A673 (cell line): Measurements from ENCODE around the gene CNTN2. TPM values are rescaled to one million over a fixed set of nuclear protein-coding genes. Genes with fewer than 3 reads are reported as not detected.

Experiments used
- BruUV-seq: library from RNA; stranded (reverse); fragments of 400-500 nt; replicated peaks from 2 replicates; lab custom pipeline; 2021; lab: Mats Ljungman, UMichigan
- CTCF ChIA-PET: fragments of 300-600 bp; sonication (Branson Sonifier 250); formaldehyde crosslinking; loops from one replicate; lab custom pipeline; 2022; ENCODE audit warnings: antibody characterized with exemption; lab: Charles Lee
- POLR2A ChIA-PET: fragments of 300-600 bp; sonication (Branson Sonifier 250); formaldehyde crosslinking; loops from one replicate; lab custom pipeline; 2022; ENCODE audit warnings: antibody characterized with exemption; ENCODE audit not compliant: low non-redundant PET; lab: Charles Lee
- DNase-seq: peaks from one replicate; pipeline ENCODE4 v3.0.0-alpha.2; 2015; ENCODE audit warnings: low spot score
- H3K27ac ChIP-seq: fragments of 200-600 bp; sonication (generic); 2 replicates; pipeline ENCODE4 v1.5.1; 2016; ENCODE audit warnings: mixed run types, low read depth, mild to moderate bottlenecking, mixed read lengths, antibody characterized with exemption, low read length; ENCODE audit not compliant: poor library complexity, severe bottlenecking
- H3K27me3 ChIP-seq: fragments of 200-600 bp; sonication (generic); replicated peaks from 2 replicates; pipeline ENCODE4 v1.6.1; 2017; ENCODE audit warnings: mixed run types, low read depth, mild to moderate bottlenecking, mixed read lengths, antibody characterized with exemption, low read length; ENCODE audit not compliant: insufficient read depth, poor library complexity
- H3K36me3 ChIP-seq: fragments of 200-600 bp; sonication (generic); 2 replicates; pipeline ENCODE4 v1.6.1; 2016; ENCODE audit warnings: mixed run types, mild to moderate bottlenecking, mixed read lengths, antibody characterized with exemption, low read length; ENCODE audit not compliant: insufficient read depth, poor library complexity, severe bottlenecking
- H3K4me1 ChIP-seq: fragments of 200-600 bp; sonication (generic); 2 replicates; pipeline ENCODE4 v1.6.1; 2017; ENCODE audit warnings: mixed run types, mild to moderate bottlenecking, mixed read lengths, antibody characterized with exemption, low read length; ENCODE audit not compliant: insufficient read depth, poor library complexity, severe bottlenecking
- H3K4me3 ChIP-seq: fragments of 200-600 bp; sonication (generic); 2 replicates; pipeline ENCODE4 v1.5.1; 2016; ENCODE audit warnings: low read depth, mixed run types, mild to moderate bottlenecking, mixed read lengths, low read length; ENCODE audit not compliant: poor library complexity, severe bottlenecking
- H3K9me3 ChIP-seq: fragments of 200-600 bp; sonication (generic); 2 replicates; pipeline ENCODE4 v1.6.1; 2016; ENCODE audit warnings: mixed run types, low read depth, mild to moderate bottlenecking, mixed read lengths, antibody characterized with exemption, low read length; ENCODE audit not compliant: poor library complexity, severe bottlenecking
- CTCF ChIP-seq: fragments of 300-800, 200-600 bp; sonication (generic); conservative IDR thresholded peaks from 2 replicates; pipeline ENCODE4 v1.5.1; 2017; ENCODE audit warnings: low read depth, mild to moderate bottlenecking, antibody characterized with exemption, low read length, moderate library complexity, mixed read lengths
- EZH2 ChIP-seq: fragments of 200-600 bp; sonication (generic); IDR thresholded peaks from 2 replicates; pipeline ENCODE4 v1.6.1; 2017; ENCODE audit warnings: borderline replicate concordance, low read depth, mild to moderate bottlenecking, mixed read lengths, antibody characterized with exemption, low read length; ENCODE audit not compliant: poor library complexity, severe bottlenecking
- intact Hi-C: fragments of 100-400 bp; cut with micrococcal nuclease; formaldehyde crosslinking; loops from one replicate; pipeline ENCODE4 v1.10.0; 2022; ENCODE audit not compliant: unreplicated experiment
- total RNA-seq: library from RNA; stranded (reverse); gene quantifications from 2 replicates; pipeline ENCODE4 v1.2.3, GENCODE V29; 2021

CNTN2 gene
- total RNA-seq, 1 experiment from 2014 or later, result not detected

GRCh38 chr1:205071801-205072200, 28.8 kb downstream of the CNTN2 start:
- POLR2A ChIA-PET, result no interaction called here
- Histone ChIP-seq H3K27me3 (no peaks in the 10 kb centered on the region), H3K36me3 (no peaks in the 10 kb centered on the region), H3K27ac (no peak overlapping the region), H3K9me3 (no peaks in the 10 kb centered on the region), H3K4me1 (peaks cover 5% of the 10 kb centered on the region), H3K4me3 (no peak overlapping the region)
- no TSS peak for BruUV-seq
- intact Hi-C loops, result no loop called here
- TF ChIP-seq CTCF, result no peak
- TF ChIP-seq EZH2, result no peak
- DNase-seq, result no peak
- CTCF ChIA-PET, result interaction anchor here (1.5 kb wide), 1 partner anchor 10 kb away, joined by 8 read pairs; no protein-coding TSS in a partner anchor

GRCh38 chr1:205072286-205072685, 29.3 kb downstream of the CNTN2 start:
- no peak for DNase-seq
- no peak for TF ChIP-seq CTCF
- TF ChIP-seq EZH2, result no peak
- BruUV-seq, result no TSS peak
- intact Hi-C loops, result no loop called here
- ChIA-PET CTCF (interaction anchor here (0.9 kb wide), 1 partner anchor 11 kb away, joined by 4 read pairs; no protein-coding TSS in a partner anchor), POLR2A (no interaction called here)
- no peaks in the 10 kb centered on the region for H3K9me3 ChIP-seq
- peaks cover 5% of the 10 kb centered on the region for H3K4me1 ChIP-seq
- no peaks in the 10 kb centered on the region for H3K36me3 ChIP-seq
- H3K4me3 ChIP-seq, result no peak overlapping the region
- no peaks in the 10 kb centered on the region for H3K27me3 ChIP-seq
- H3K27ac ChIP-seq, result no peak overlapping the region

- CTCF ChIA-PET, result interaction anchor here (0.9 kb wide), 1 partner anchor 11 kb away, joined by 4 read pairs; no protein-coding TSS in a partner anchor
- POLR2A ChIA-PET, result no interaction called here
- H3K4me1 ChIP-seq, result peaks cover 5% of the 10 kb centered on the region
- no peak for DNase-seq
- H3K4me3 ChIP-seq, result no peak overlapping the region
- no peaks in the 10 kb centered on the region for H3K9me3 ChIP-seq
- H3K27ac ChIP-seq, result no peak overlapping the region
- intact Hi-C loops, result no loop called here
- no TSS peak for BruUV-seq
- TF ChIP-seq EZH2 (no peak), CTCF (no peak)
- H3K36me3 ChIP-seq, result no peaks in the 10 kb centered on the region
- no peaks in the 10 kb centered on the region for H3K27me3 ChIP-seq
Observed at GRCh38 chr1:205072881-205073280, 29.9 kb downstream of the CNTN2 start.
